ENCODE data around the gene RAP2C. TPM values are rescaled to one million over a fixed set of nuclear protein-coding genes. Genes with fewer than 3 reads are reported as not detected.

The RAP2C gene
- total RNA-seq, 1 donor from 2014 or later = 3.4 TPM

DNA sequence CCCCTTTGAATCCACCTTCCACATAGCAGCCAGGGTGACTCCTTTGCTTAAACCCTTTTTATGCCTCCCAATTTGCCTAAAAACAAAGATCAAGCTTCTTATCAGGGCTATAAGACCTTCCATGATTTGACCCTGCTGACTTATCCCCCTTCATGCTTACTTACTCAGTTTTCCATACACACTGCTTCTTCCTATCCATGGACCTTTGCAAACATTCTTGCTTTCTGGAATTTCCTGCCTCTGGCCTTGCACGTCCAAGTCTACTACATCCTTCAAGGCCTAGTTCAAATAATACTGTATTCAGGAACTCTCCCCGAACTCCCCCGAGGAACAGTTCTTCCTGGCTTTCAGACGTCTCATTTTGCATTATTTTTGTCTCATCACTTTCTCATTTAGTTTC is 31.8 kb downstream of the RAP2C start:
- TF ChIP-seq, protein P1, sequence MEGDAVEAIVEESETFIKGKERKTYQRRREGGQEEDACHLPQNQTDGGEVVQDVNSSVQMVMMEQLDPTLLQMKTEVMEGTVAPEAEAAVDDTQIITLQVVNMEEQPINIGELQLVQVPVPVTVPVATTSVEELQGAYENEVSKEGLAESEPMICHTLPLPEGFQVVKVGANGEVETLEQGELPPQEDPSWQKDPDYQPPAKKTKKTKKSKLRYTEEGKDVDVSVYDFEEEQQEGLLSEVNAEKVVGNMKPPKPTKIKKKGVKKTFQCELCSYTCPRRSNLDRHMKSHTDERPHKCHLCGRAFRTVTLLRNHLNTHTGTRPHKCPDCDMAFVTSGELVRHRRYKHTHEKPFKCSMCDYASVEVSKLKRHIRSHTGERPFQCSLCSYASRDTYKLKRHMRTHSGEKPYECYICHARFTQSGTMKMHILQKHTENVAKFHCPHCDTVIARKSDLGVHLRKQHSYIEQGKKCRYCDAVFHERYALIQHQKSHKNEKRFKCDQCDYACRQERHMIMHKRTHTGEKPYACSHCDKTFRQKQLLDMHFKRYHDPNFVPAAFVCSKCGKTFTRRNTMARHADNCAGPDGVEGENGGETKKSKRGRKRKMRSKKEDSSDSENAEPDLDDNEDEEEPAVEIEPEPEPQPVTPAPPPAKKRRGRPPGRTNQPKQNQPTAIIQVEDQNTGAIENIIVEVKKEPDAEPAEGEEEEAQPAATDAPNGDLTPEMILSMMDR (IDR thresholded peaks at IDR 0.05) = no peak
- intact Hi-C loops (cut with DNase I) = no loop called here

DNA sequence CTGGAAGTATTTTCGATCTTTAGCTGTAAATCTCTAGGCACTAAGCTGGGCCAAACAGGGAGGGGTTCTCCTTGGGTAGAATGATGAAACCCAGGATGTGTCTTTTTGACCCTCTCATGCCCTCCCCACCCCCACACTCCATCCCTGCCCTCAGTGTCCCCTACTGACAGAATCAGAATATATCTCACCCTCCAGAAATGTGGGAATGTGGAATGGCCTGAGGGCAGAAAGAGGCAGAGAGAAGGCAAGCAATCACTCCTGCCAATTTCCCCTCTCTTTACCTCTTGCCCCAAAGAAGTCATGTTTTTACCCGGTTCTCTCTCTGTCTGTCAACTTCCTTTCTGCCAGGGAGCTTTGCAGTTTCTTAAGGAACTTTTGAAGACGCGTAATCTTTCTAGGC is 34.4 kb downstream of the RAP2C start:
- H3K4me1 ChIP-seq = no peaks in the 10 kb centered on the region
- no peak for DNase-seq (ENCODE audit: low spot score in 2 of 2)
- intact Hi-C loops (cut with DNase I) = no loop called here
- no peaks in the 10 kb centered on the region for H3K36me3 ChIP-seq
- TF ChIP-seq, protein P1 (IDR thresholded peaks at IDR 0.05) = no peak
- H3K27ac ChIP-seq = no peak overlapping the region
- H3K9me3 ChIP-seq = no peaks in the 10 kb centered on the region
- H3K4me3 ChIP-seq = no peak overlapping the region
- no peaks in the 10 kb centered on the region for H3K27me3 ChIP-seq

More for the DNA sequence above, 31.8 kb downstream of the RAP2C start:
- H3K27me3 ChIP-seq = no peaks in the 10 kb centered on the region
- no peak overlapping the region for H3K27ac ChIP-seq
- no peak for DNase-seq (ENCODE audit: low spot score in 2 of 2)
- H3K4me1 ChIP-seq = no peaks in the 10 kb centered on the region
- no peaks in the 10 kb centered on the region for H3K9me3 ChIP-seq
- H3K36me3 ChIP-seq = no peaks in the 10 kb centered on the region
- H3K4me3 ChIP-seq = no peak overlapping the region

DNA sequence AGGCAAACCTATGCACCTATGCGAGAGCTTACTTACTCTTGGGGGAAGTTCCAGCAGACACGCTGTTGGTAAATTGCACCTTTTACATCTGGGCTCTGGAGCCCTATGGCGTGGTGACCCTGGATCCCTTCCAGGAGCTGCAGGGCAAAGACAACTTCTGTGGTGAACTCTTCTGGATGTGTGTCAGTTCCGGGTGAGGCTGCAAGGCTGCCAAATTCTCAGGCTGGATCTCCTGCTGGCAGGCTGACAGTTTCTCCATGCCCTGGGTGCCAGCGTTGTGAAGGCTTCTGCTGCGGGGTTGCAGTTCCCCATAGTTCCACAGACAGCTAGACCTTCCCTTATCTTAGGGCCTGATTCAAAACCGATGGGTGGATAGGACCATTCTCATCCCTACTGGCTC is 37.9 kb downstream of the RAP2C start:
- H3K27me3 ChIP-seq = no peaks in the 10 kb centered on the region
- H3K4me3 ChIP-seq = no peak overlapping the region
- TF ChIP-seq, protein P1 (IDR thresholded peaks at IDR 0.05) = no peak
- no peaks in the 10 kb centered on the region for H3K4me1 ChIP-seq
- DNase-seq (ENCODE audit: low spot score in 2 of 2) = no peak
- no peaks in the 10 kb centered on the region for H3K36me3 ChIP-seq
- intact Hi-C loops (cut with DNase I) = no loop called here
- H3K27ac ChIP-seq = no peak overlapping the region
- no peaks in the 10 kb centered on the region for H3K9me3 ChIP-seq

DNA sequence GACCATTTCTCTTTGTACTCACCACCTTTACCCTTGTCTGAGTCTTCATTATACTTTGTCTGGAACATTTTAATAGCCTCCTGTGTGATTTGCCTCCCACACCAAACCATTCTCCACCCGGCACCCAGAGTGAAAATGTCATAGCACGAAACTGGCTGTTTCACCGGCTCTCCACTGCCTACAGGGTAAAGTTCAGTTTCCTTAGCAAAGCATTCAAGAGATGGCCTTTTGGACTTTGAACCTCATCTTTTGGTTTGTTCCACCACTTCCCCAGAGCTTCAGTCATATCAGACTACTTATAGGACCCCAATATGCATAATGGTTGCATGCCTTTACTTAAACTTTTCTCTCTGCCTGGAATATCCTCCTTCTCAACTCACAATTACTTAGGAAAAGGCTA is 38.3 kb downstream of the RAP2C start:
- DNase-seq (ENCODE audit: low spot score in 2 of 2) = no peak
- TF ChIP-seq, protein P1 (IDR thresholded peaks at IDR 0.05) = no peak
- Histone ChIP-seq H3K27me3 (no peaks in the 10 kb centered on the region), H3K4me3 (no peak overlapping the region), H3K9me3 (no peaks in the 10 kb centered on the region), H3K36me3 (no peaks in the 10 kb centered on the region), H3K27ac (no peak overlapping the region), H3K4me1 (no peaks in the 10 kb centered on the region)
- intact Hi-C loops (cut with DNase I) = no loop called here

DNA sequence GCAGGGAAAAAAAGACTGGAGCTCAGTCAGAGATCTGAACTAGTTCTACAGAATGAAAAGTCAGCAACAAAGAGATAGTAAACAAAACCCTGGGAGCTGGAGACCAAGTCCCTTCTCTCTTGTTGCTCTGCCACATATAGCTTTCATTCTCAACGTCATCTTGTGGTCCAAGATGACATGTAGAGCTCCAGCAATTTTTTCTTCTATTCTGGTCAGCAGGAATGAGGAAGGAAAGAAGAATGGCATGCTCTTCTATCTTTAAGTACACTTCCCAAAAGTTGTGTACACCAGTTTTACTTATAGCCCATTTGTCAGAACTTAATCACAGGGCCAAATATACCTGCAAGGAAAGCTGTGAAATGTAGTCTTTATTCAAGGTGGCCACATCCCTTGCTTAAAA is 45.6 kb downstream of the RAP2C start:
- TF ChIP-seq, protein P1 (IDR thresholded peaks at IDR 0.05) = no peak
- intact Hi-C loops (cut with DNase I) = no loop called here
- DNase-seq (ENCODE audit: low spot score in 2 of 2) = no peak
- Histone ChIP-seq H3K4me3 (no peak overlapping the region), H3K4me1 (no peaks in the 10 kb centered on the region), H3K9me3 (no peaks in the 10 kb centered on the region), H3K36me3 (no peaks in the 10 kb centered on the region), H3K27ac (no peak overlapping the region), H3K27me3 (no peaks in the 10 kb centered on the region)

DNA sequence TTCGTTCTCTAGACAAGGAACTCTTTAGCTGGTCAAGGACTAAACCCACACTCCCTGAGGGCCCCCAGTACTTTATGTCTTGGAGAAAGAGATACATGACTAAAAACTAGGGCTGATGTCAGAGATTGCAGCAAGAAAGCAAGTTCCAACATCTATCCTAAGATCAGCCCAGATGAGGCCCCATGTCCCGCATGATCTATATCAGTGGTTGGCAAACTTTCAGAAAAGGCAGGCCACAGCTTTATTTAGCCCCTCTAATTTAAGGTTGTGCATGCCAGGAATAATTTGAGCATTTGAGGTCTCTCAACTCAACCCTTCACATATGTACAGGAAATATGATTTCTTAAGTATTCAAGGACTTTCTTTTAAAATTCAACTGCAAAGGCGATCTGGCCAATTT is 47.4 kb downstream of the RAP2C start:
- no peak for DNase-seq (ENCODE audit: low spot score in 2 of 2)
- Histone ChIP-seq H3K4me3 (no peak overlapping the region), H3K27ac (no peak overlapping the region), H3K36me3 (no peaks in the 10 kb centered on the region), H3K27me3 (no peaks in the 10 kb centered on the region), H3K4me1 (no peaks in the 10 kb centered on the region), H3K9me3 (no peaks in the 10 kb centered on the region)
- intact Hi-C loops (cut with DNase I) = no loop called here
- TF ChIP-seq, protein P1 (IDR thresholded peaks at IDR 0.05) = no peak

Measured in ascending aorta (tissue), 2 donors.